ENCODE results near the gene CEP85L.

- TF ChIP-seq POLR2A (IDR thresholded peaks at IDR 0.05) (no peak), CTCF (IDR thresholded peaks at IDR 0.05 in 8 of 11, conservative IDR thresholded peaks at IDR 0.05 in 3 of 11) (no peak), POLR2AphosphoS5 (IDR thresholded peaks at IDR 0.05) (no peak)
These were observed 27.5 kb upstream of the CEP85L start for GRCh38 chr6:118678866-118679265.
